ENCODE measurements around the gene ARHGAP9.
"Not testable (repeated sequence)": the region's sequence is repeated elsewhere in the genome, so short reads cannot be mapped to it uniquely, and the experiment has no call there.

The ARHGAP9 gene

DNA sequence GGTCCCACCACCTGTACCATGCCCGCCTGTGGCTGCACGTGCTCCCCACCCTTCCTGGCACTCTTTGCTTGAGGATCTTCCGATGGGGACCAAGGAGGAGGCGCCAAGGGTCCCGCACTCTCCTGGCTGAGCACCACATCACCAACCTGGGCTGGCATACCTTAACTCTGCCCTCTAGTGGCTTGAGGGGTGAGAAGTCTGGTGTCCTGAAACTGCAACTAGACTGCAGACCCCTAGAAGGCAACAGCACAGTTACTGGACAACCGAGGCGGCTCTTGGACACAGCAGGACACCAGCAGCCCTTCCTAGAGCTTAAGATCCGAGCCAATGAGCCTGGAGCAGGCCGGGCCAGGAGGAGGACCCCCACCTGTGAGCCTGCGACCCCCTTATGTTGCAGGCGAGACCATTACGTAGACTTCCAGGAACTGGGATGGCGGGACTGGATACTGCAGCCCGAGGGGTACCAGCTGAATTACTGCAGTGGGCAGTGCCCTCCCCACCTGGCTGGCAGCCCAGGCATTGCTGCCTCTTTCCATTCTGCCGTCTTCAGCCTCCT is 23.4 kb downstream of the ARHGAP9 start:
- peak; percentile 55 for DNase-seq

DNA sequence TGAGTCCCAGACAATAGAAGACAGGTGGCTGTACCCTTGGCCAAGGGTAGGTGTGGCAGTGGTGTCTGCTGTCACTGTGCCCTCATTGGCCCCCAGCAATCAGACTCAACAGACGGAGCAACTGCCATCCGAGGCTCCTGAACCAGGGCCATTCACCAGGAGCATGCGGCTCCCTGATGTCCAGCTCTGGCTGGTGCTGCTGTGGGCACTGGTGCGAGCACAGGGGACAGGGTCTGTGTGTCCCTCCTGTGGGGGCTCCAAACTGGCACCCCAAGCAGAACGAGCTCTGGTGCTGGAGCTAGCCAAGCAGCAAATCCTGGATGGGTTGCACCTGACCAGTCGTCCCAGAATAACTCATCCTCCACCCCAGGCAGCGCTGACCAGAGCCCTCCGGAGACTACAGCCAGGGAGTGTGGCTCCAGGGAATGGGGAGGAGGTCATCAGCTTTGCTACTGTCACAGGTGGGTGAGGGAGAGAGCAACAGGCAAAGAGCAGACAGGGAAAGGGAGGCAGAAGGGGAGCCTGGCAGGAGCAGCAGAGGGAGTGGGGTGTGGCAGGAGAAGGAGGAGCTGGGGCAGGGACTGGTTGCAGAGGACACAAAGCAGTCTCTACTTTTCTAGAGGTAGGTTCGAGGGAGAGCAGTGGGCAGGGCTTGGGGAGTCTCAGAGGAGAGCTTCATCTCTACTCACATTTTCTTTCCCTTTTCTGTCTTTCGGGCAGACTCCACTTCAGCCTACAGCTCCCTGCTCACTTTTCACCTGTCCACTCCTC is 24.1 kb downstream of the ARHGAP9 start:
- no peak for DNase-seq

DNA sequence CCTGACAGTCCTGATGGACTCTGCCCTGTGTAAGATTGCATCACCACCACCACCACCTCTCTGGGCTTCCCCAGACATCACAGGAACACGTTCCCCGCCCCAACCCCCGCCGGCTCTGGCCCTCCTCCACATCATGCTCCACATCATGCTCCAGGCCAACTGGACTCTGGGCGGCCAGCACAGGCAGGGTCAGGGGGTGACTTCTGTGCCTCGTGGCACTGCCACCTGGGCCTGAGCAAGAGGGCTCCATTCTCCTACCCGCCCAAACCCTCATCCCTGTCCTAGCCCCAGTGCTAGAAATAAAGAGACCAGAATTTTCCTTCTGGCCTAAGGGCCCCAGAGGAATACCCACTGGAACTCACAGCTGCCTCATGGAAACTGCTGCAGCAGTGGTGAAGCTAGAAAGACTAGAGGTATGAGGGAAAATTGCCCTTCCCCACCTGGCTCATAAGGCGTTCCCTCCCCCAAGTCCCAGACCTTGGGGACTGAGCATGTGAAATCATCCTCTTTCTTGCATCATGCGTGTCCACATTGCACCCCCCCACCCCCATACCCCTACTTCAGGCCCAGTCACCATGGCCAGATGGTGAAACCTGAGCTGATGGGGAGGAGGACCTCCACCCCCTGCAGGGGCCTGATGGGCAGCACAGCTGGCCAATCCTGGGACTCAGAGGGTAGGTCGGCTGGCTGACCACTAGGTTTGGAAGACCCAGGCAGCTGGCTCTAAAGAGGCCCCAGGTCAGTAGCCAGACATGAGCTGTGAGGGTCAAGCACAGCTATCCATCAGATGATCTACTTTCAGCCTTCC is 24.9 kb downstream of the ARHGAP9 start, which contains the start of gene INHBE:
Gene INHBE (plus strand): TSS at position 742 of the 808 bp plus-strand sequence. CDS start 230 bp downstream, outside the sequence.
- peak; percentile 12 for DNase-seq

DNA sequence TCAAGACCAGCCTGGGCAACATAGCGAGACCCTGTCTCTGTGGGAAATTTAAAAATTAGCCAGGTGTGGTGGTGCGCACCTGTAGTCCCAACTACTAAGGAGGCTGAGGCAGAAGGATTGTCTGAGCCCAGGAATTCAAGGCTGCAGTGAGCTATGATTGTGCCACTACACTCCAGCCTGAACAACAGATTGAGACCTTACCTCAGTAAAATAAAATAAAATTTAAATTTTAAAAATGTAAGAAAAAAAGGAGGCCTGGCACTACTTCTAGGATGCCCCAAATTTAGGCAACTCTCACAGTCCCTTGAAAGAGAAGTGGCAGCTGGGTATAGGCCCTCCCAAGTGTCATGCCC is 25.5 kb downstream of the ARHGAP9 start:
- no peak for DNase-seq

DNA sequence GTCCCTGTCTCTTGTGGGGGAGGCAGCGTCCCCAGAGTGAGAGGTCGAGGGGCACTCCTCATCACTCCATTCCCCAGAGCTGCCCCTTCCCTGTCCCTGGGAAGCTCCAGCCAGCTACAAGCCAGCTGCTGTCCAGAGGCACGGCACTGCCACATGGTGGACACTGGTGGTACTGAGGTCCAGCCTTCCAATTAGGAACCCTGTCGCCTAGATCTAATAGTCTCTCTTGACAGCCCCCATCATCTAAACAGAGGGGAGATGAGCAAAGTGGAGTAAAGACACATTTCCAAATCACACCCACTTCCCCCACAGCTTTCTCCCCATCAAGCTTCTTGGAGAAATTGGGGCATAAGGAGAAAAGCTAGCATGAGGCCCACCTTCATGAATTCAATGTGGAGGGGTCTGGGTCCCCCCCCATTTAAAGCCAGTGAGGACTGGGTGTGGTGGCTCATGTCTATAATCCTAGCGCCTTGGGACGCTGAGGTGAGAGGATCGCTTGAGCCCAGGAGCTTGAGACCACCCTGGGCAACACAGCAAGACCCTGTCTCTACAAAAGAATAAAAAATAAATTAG is 26.6 kb downstream of the ARHGAP9 start:
- peak; percentile 62 for DNase-seq

DNA sequence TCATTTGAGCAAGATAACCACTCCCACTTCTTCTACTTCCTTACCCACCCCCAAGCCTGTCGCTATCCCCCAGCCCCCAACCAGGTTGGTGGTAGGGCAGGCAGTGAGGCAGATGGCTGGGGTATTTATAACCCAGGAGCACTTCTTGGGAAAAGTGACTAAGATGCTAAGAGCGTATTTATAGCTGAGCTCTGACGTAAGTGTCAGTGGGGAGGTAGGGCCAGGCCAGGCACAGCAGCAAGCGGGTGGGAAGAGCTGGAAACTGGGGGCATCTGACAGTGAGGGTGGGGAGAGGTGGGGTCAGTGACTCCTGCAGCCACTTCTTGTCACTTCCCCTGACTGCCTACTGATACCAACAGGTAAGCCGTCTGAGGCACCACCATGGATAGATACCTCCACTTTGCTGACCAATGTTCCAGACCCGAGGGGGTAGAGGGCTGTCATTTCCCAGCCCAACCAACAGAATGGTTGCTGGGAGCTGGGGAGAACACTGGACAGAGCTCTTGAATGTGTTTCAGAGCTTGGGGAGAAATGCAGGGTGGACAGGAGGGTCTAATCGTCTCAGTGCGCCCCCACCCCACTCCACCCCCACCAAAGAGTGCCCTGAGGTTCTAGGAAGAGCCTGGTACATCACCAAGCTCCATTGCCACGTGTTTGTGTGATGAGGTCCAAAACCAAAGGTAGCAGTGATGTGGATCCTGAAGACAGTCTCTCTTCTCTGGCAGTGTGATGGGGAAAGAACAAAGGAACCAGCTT is 27.3 kb downstream of the ARHGAP9 start:
- DNase-seq: no peak

DNA sequence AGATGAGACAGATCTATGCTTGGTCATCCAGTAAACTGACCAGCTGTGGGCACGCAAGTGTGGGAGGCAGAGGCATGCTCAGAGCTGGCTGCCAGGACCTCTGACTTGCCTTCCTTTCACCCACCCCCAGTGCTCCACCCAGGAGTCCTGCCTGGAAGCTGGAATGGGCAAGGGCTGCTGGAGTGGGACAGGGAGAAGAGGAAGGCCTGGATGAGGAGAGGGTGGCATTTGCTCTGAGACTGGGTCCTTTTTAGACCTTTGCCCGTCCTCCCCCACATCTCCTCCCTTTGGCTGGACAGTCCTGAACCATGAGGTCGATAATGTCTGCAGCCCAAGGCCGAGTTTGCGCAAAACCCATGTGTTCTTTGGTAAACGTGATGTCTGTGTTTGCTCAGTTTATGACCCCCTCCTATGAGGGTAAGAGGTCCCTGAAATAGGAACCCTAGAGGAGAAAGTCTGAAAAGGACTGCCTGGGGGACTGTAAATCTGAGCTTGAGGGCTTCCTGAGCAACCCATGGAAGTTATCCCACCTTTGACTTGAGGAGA is 28.4 kb downstream of the ARHGAP9 start:
- DNase-seq: no peak

DNA sequence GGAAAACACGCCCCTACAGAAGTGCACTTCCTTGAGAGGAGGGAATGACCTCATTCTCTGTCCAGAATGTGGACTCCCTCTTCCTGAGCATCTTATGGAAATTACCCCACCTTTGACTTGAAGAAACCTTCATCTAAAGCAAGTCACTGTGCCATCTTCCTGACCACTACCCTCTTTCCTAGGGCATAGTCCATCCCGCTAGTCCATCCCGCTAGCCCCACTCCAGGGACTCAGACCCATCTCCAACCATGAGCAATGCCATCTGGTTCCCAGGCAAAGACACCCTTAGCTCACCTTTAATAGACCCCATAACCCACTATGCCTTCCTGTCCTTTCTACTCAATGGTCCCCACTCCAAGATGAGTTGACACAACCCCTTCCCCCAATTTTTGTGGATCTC is 29.6 kb downstream of the ARHGAP9 start:
- no peak for DNase-seq

DNA sequence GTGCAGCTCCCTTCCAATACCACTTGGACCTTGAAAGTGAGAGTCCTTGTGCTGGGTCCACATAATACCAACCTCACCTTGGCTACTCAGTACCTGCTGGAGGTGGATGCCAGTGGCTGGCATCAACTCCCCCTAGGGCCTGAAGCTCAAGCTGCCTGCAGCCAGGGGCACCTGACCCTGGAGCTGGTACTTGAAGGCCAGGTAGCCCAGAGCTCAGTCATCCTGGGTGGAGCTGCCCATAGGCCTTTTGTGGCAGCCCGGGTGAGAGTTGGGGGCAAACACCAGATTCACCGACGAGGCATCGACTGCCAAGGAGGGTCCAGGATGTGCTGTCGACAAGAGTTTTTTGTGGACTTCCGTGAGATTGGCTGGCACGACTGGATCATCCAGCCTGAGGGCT is 30.3 kb downstream of the ARHGAP9 start:
- DNase-seq: no peak

DNA sequence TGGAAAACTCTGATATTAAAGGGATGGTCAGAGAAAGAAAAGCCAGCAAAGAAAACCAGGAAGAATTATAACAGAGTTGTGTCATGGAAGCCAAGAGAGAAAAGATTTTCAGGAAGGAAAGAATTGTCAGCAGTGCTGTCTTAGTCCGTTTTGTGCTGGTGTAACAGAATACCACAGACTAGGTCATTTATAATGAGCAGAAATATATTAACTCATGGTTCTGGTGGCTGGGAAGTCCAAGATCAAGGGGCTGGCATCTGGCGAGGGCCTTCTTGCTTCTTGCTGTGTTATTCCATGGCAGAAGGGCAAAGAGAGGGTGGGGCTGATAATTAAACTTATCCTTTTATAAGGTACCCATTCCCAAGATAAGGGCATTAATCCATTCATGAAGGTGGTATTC is 31.0 kb downstream of the ARHGAP9 start:
- DNase-seq: no peak

DNA sequence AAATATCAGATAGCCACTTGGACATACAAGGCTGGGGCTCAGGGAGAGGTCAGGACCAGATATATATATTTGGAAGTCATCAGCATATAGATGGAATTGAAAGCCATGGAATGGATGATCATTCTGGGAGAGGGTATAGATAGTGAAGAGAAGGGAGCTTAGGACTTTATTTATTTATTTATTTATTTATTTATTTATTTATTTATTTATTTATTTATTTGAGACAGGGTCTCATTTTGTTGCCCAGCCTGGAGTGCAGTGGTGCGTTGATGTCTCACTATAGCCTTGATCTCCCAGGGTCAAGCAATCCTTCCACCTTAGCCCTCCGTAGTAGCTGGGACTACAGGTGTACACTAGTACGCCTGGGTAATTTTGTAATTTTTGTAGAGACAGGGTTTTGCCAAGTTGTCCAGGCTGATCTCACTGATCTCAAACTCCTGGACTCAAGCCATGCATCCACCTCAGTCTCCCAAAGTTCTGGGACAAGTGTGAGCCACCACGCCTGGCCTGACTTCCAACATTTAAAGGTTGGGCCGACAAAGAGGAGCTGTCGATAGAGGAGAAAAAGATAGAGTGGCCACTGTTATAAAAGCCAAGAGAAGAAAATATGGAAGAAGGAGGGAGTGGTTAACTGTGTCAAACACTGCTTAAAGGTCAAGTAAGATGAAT is 33.2 kb downstream of the ARHGAP9 start:
- DNase-seq: no peak

DNA sequence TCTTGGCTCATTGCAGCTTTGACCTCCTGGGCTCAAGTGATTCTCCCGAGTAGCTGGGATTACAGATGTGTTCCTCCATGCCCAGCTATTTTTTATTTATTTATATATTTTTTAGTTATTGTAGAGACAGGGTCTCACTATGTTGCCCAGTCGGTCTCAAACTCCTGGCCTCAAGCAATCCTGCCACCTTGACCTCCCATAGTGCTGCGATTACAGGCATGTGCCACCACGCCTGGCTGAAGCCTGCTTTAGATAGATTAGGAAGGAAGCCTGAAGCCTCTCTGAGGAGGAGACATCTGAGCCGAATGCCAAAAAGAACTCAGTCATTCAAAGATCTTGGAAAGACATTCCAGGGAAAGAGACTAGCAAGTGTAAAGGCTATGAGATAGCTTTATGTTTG is 34.9 kb downstream of the ARHGAP9 start:
- DNase-seq: no peak

DNA sequence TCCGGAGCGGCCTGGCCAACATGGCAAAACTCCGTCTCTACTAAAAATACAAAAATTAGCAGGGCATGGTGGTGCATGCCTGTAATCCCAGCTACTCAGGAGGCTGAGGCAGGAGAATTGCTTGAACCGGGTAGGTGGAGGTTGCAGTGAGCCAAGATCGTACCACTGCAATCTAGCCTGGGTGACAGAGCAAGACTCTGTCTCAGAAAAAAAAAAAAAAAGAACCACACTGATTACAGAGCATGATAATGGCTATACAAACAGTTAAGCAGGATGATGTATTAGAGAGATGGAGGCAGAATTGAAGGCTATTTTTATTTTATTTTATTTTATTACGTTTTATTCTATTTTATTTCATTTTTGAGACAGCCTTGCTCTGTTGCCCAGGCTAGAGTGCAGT is 35.3 kb downstream of the ARHGAP9 start:
- not testable (repeated sequence) for DNase-seq

DNA sequence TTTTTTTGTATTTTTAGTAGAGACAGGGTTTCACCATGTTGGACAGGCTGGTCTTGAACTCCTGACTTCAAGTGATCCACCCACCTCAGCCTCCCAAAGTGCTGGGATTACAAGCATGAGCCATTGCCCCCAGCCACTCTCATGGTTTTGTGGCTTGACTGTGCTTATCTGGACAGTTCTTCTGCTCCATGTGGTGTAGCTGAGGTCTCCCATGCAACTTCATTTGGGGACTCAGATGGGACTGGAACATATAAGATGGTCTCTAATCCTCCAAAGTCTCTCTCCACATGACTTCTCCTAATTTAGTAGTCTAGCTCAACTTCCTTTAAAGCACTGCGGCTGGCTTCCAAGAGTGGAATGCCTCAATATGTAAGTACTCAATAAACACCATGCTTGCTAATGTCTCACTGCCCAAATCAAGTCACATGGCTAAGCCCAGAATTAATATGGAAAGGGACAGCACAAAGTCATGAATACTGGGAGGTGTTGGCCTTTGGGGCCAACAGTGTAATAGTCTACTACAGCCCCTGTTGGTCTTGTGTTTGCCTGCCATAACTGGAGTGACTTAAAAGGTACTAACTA is 37.7 kb downstream of the ARHGAP9 start:
- DNase-seq: no peak

DNA sequence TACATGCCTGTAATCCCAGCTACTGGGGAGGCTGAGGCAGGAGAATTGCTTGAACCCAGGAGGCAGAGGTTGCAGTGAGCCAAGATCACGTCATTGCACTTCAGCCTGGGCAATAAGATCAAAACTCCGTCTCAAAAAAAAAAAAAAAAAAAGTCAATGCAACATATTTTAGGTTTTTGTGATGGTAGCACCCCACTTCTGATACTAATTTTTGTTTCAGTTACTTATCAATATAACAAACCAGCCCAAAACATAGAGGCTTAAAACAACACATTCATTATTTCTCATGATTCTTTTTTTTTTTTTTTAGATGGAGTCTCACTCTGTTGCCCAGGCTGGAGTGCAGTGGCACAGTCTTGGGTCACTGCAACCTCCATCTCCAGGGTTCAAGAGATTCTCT is 38.3 kb downstream of the ARHGAP9 start:
- DNase-seq: not testable (repeated sequence)

DNA sequence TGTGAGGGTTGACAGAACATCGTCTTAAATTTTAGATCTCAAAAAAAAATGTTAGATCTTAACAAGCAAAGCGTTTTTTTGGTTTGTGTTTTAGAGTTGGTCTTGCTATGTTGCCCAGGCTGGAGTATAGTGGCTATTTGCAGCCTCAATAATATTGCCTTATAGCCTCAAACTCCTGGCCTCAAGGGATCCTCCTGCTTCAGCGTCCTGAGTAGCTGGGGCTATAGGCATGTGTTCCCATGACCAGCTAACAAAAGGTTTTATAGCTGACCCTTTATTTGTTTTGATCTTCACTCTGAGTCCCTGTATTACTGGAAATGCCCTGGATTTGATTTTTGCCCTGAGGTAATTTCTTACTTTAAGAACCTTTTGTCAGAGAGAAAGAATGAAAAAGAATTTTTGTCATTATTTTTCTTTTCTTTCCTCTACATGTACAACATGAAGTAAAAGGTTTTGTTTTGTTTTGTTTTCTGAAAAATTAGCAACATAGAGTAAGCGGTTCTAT is 39.9 kb downstream of the ARHGAP9 start:
- DNase-seq: no peak

DNA sequence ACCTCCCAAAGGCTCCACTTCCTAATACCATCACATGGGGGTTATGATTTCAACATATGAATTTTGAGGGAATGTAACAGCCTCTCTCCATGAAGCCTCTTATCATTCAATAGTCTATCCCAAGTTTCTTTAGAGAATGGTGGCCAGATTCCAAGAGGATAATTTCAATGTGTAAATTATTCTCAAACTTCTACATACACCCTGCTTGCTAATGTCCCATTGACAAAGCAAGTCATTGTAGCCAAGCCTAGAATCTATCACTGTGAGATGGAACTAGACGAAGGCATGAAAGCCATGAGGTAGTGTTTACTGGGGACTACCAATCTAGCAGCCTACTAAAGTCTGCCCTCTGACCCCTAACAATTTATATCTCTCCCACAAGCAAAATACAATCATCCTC is 41.3 kb downstream of the ARHGAP9 start:
- no peak for DNase-seq

DNA sequence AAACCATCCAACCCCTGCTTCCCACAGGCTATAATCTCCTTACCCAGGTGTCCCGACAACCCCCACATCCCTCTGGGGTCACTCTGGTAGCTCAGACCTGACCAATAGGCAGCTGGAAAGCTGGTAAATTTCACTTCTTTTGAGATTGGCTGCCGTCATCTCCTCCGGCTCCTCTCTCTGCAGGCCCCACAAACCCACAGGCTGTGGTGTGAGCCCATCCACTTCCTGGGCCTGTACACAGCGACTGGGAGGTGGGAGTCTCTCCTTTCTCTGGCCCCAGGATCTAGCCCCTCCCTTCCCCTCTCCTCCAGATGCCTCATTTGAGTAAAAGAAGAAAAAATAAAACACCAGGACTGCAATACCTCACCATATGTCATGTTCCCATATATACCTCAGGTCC is 44.4 kb downstream of the ARHGAP9 start:
- DNase-seq: no peak

DNA sequence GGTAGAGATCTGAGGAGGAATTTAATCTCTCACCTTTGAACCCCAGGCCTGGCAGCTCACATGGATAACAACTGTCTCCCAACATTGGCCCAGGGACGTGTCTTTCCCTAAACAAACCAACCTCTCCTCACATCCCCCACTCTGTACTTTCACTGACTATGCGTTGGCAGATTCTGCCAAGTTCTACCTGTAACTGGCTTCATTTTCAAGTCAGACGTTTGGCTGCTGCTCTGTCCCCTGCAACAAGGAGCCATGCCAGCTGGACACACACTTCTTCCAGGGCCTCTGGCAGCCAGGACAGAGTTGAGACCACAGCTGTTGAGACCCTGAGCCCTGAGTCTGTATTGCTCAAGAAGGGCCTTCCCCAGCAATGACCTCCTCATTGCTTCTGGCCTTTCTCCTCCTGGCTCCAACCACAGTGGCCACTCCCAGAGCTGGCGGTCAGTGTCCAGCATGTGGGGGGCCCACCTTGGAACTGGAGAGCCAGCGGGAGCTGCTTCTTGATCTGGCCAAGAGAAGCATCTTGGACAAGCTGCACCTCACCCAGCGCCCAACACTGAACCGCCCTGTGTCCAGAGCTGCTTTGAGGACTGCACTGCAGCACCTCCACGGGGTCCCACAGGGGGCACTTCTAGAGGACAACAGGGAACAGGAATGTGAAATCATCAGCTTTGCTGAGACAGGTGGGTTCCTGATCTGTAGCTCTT is 45.0 kb downstream of the ARHGAP9 start, which contains the start of gene INHBC:
Gene INHBC (plus strand): TSS at position 268 of the 707 bp plus-strand sequence. CDS start 103 bp downstream, at position 371.
- DNase-seq: no peak

DNA sequence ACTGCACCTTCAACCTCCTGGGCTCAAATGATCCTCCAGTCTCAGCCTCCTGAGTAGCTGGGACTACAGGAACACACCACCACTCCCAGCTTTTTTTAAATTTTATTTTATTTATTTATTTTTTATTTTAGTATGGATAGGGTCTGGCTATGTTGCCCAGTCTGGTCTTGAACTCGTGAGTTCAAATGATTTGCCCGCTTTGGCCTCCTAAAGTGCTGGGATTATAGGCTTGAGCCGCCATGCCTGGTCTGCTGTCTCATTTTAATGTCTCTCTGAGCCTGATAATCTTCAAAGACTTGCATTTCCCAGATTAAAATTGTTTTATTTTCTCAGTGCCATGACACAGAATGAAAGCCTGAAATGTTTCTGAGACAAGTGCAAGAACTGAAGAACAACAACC is 46.3 kb downstream of the ARHGAP9 start:
- DNase-seq: no peak

Data from NCI-H1436 (cell line).